Measurements from ENCODE around the gene FAM184A. TPM values are rescaled to one million over a fixed set of nuclear protein-coding genes. Genes with fewer than 3 reads are reported as not detected.

Gene FAM184A
- total and polyA plus RNA-seq, 2 donors (not counting 3 experiments of a cell fraction or from before 2014, with no cell fraction given): 0.04 to 0.84 TPM

DNA sequence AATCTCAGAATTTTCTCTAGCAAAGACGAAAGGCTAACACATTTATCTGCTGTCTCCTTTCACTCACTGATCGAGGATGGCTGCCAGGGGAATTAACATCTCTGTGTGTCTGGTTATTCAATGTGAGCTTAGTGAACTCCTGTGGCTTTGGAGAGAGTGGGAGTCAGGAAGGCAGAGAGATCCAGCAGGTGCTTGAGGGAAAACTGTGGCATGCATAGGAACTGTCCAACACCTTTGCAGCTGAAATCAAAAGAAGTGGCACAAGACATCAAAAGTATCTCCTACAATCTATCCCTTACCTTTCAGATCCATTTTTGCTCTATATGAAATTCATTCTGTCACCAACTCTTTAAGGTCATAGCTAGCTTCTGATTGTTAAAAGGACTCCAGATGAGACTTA, 11.8 kb upstream of the FAM184A start:
- no peaks in the 10 kb centered on the region for H3K9me3 ChIP-seq (replicated peaks; ENCODE audit: control insufficient read depth, insufficient read depth, low read length)
- no peak for DNase-seq (ENCODE audit: low read depth, low spot score)
- peaks cover 0 to 8% of the 10 kb centered on the region in 2 experiments for H3K27me3 ChIP-seq (ENCODE audit: control insufficient read depth in 2 of 2, insufficient read depth in 2 of 2, low read length in 2 of 2)
- no peaks in the 10 kb centered on the region for H3K9me1 ChIP-seq (replicated peaks; ENCODE audit: control insufficient read depth, extremely low read depth, insufficient read depth, low read length)
- CTCF ChIA-PET: interaction anchor here (1.0 kb wide), 1 partner anchor 20 kb away, joined by 3 read pairs; no protein-coding TSS in a partner anchor
- H3K36me3 ChIP-seq (ENCODE audit: control insufficient read depth in 2 of 2, extremely low read depth in 1 of 2, insufficient read depth in 2 of 2, low read length in 2 of 2): no peaks in the 10 kb centered on the region
- H3K79me2 ChIP-seq (ENCODE audit: control insufficient read depth, insufficient read depth, low read length): no peaks in the 10 kb centered on the region
- no peak overlapping the region for H3K4me3 ChIP-seq (replicated peaks in 1 of 3; ENCODE audit: insufficient read depth in 1 of 3, low read depth in 1 of 3, low read length in 3 of 3)
- dilution Hi-C loops (cut with MboI; ENCODE audit: extremely low pct_ligation_motif_present, low sequenced_read_pairs): no loop called here
- H3K9ac ChIP-seq (replicated peaks; ENCODE audit: extremely low read depth, insufficient read depth, low read length): no peak overlapping the region
- no peak overlapping the region for H3K4me2 ChIP-seq (ENCODE audit: insufficient read depth, low read length)
- POLR2A ChIA-PET: no interaction called here
- H3K4me1 ChIP-seq (ENCODE audit: control insufficient read depth, extremely low read depth, insufficient read depth, low read length): no peaks in the 10 kb centered on the region
- H4K20me1 ChIP-seq (replicated peaks; ENCODE audit: control insufficient read depth, extremely low read depth, insufficient read depth, low read length): no peaks in the 10 kb centered on the region
- BruUV-seq (replicated peaks): no TSS peak
- H2AFZ ChIP-seq (ENCODE audit: low read depth, low read length): no peak overlapping the region
- TF ChIP-seq, protein P1, sequence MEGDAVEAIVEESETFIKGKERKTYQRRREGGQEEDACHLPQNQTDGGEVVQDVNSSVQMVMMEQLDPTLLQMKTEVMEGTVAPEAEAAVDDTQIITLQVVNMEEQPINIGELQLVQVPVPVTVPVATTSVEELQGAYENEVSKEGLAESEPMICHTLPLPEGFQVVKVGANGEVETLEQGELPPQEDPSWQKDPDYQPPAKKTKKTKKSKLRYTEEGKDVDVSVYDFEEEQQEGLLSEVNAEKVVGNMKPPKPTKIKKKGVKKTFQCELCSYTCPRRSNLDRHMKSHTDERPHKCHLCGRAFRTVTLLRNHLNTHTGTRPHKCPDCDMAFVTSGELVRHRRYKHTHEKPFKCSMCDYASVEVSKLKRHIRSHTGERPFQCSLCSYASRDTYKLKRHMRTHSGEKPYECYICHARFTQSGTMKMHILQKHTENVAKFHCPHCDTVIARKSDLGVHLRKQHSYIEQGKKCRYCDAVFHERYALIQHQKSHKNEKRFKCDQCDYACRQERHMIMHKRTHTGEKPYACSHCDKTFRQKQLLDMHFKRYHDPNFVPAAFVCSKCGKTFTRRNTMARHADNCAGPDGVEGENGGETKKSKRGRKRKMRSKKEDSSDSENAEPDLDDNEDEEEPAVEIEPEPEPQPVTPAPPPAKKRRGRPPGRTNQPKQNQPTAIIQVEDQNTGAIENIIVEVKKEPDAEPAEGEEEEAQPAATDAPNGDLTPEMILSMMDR (IDR thresholded peaks at IDR 0.05; ENCODE audit: extremely low read depth in 1 of 2, insufficient read depth in 1 of 2, low read depth in 1 of 2, low read length in 2 of 2): no peak
- TF ChIP-seq, protein P2, sequence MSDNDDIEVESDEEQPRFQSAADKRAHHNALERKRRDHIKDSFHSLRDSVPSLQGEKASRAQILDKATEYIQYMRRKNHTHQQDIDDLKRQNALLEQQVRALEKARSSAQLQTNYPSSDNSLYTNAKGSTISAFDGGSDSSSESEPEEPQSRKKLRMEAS (IDR thresholded peaks at IDR 0.05; ENCODE audit: insufficient read depth, insufficient read length): no peak
- TF ChIP-seq MYC (IDR thresholded peaks at IDR 0.05; ENCODE audit: low read depth, low read length) (no peak), EZH2 (IDR thresholded peaks at IDR 0.05; ENCODE audit: borderline replicate concordance, low read depth, low read length, severe bottlenecking) (no peak), JUN (IDR thresholded peaks at IDR 0.05; ENCODE audit: borderline replicate concordance, insufficient read depth, insufficient read length, low read depth) (no peak)
- intact Hi-C loops (cut with micrococcal nuclease): no loop called here
- H3K27ac ChIP-seq (ENCODE audit: insufficient read depth, low read depth, low read length): no peak overlapping the region
- FAIRE-seq: no peak

DNA sequence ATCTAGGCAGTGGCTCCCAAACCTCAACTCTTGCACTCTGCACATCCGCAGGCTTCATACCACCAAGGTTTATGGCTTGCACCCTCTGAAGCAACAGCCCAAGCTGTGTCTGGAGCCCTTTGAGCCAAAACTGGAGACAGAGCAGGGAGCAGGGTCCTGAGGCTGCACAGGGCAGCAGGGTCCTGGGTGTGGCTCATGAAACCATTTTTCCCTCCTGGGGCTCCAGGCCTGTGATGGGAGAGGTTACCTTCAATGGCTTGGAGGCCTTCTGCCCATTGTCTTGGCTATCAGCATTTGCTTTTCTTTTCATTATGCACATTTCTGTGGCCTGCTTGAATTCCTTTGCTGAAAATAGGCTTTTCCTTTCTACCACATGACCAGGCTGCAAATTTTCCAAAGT, 6.3 kb upstream of the FAM184A start:
- Histone ChIP-seq H3K9me3 (replicated peaks; ENCODE audit: control insufficient read depth, insufficient read depth, low read length) (no peaks in the 10 kb centered on the region), H3K27ac (ENCODE audit: insufficient read depth, low read depth, low read length) (no peak overlapping the region), H3K27me3 (ENCODE audit: control insufficient read depth in 2 of 2, insufficient read depth in 2 of 2, low read length in 2 of 2) (peaks cover 0 to 8% of the 10 kb centered on the region in 2 experiments), H3K4me3 (replicated peaks in 1 of 3; ENCODE audit: insufficient read depth in 1 of 3, low read depth in 1 of 3, low read length in 3 of 3) (no peak overlapping the region), H2AFZ (ENCODE audit: low read depth, low read length) (no peak overlapping the region), H3K4me1 (ENCODE audit: control insufficient read depth, extremely low read depth, insufficient read depth, low read length) (peaks cover 4% of the 10 kb centered on the region), H3K36me3 (ENCODE audit: control insufficient read depth in 2 of 2, extremely low read depth in 1 of 2, insufficient read depth in 2 of 2, low read length in 2 of 2) (no peaks in the 10 kb centered on the region), H4K20me1 (replicated peaks; ENCODE audit: control insufficient read depth, extremely low read depth, insufficient read depth, low read length) (no peaks in the 10 kb centered on the region), H3K9ac (replicated peaks; ENCODE audit: extremely low read depth, insufficient read depth, low read length) (no peak overlapping the region), H3K9me1 (replicated peaks; ENCODE audit: control insufficient read depth, extremely low read depth, insufficient read depth, low read length) (no peaks in the 10 kb centered on the region), H3K79me2 (ENCODE audit: control insufficient read depth, insufficient read depth, low read length) (no peaks in the 10 kb centered on the region), H3K4me2 (ENCODE audit: insufficient read depth, low read length) (no peak overlapping the region)
- BruUV-seq (replicated peaks): no TSS peak
- no peak for FAIRE-seq
- DNase-seq (ENCODE audit: low read depth, low spot score): no peak
- intact Hi-C loops (cut with micrococcal nuclease): no loop called here
- TF ChIP-seq EZH2 (IDR thresholded peaks at IDR 0.05; ENCODE audit: borderline replicate concordance, low read depth, low read length, severe bottlenecking) (no peak), POLR2A (IDR thresholded peaks at IDR 0.05; ENCODE audit: low read depth, low read length) (no peak), FOS (IDR thresholded peaks at IDR 0.05; ENCODE audit: borderline replicate concordance, insufficient read depth, low read length) (no peak)
- CTCF ChIA-PET: no interaction called here
- POLR2A ChIA-PET: interaction anchor here (0.6 kb wide), 1 partner anchor 9 kb away, joined by 9 read pairs; no protein-coding TSS in a partner anchor
- dilution Hi-C loops (cut with MboI; ENCODE audit: extremely low pct_ligation_motif_present, low sequenced_read_pairs): no loop called here

Measured in endothelial cell of umbilical vein (primary cell).